Neural progenitor cell (in vitro differentiated cells): Measurements from ENCODE around the gene PHLDB2. TPM values are rescaled to one million over a fixed set of nuclear protein-coding genes. Genes with fewer than 3 reads are reported as not detected.

ENCODE experiments used
- DNase-seq: peaks from one replicate; pipeline ENCODE4 v3.0.0-alpha.2; 2016; ENCODE audit warnings: low spot score
- H2AFZ ChIP-seq: fragments of 200-600 bp; sonication (generic); replicated peaks from 2 replicates; pipeline ENCODE4 v1.6.1; 2016; ENCODE audit warnings: antibody characterized with exemption
- H3F3A ChIP-seq: fragments of 200-600 bp; sonication (generic); 2 replicates; pipeline ENCODE4 v1.6.1; 2016; ENCODE audit warnings: antibody characterized with exemption, low read depth
- H3K27ac ChIP-seq: fragments of 200-600 bp; sonication (generic); 2 replicates; pipeline ENCODE4 v1.5.1; 2016; ENCODE audit warnings: mild to moderate bottlenecking
- H3K27me3 ChIP-seq: fragments of 200-600 bp; sonication (generic); 2 replicates; pipeline ENCODE4 v1.6.1; 2016; ENCODE audit warnings: mild to moderate bottlenecking, moderate library complexity
- H3K36me3 ChIP-seq: fragments of 200-600 bp; sonication (generic); 2 replicates; pipeline ENCODE4 v1.5.1; 2016
- H3K4me1 ChIP-seq: fragments of 200-600 bp; sonication (generic); 2 replicates; pipeline ENCODE4 v1.6.1; 2016; ENCODE audit warnings: mixed run types
- H3K4me2 ChIP-seq: fragments of 200-600 bp; sonication (generic); 2 replicates; pipeline ENCODE4 v1.6.1; 2016
- H3K4me3 ChIP-seq: fragments of 200-600 bp; sonication (generic); 2 replicates; pipeline ENCODE4 v1.5.1; 2016
- H3K79me2 ChIP-seq: fragments of 200-600 bp; sonication (generic); 2 replicates; pipeline ENCODE4 v1.6.1; 2016; ENCODE audit warnings: low read depth
- H3K9ac ChIP-seq: fragments of 200-600 bp; sonication (generic); 2 replicates; pipeline ENCODE4 v1.6.1; 2016
- H3K9me3 ChIP-seq: fragments of 200-600 bp; sonication (generic); 2 replicates; pipeline ENCODE4 v1.5.1; 2016; ENCODE audit warnings: low read depth
- H4K20me1 ChIP-seq: fragments of 200-600 bp; sonication (generic); 2 replicates; pipeline ENCODE4 v1.6.1; 2016; ENCODE audit warnings: low read depth
- H3K27ac Mint-ChIP-seq: 3 replicates; pipeline ENCODE4 v1.8.0; 2021; ENCODE audit warnings: mixed read lengths
- H3K27me3 Mint-ChIP-seq: 2 replicates; pipeline ENCODE4 v1.8.0; 2022; ENCODE audit warnings: low read depth, mild to moderate bottlenecking, inconsistent platforms, moderate library complexity, mixed read lengths; ENCODE audit not compliant: insufficient read depth
- H3K36me3 Mint-ChIP-seq: 3 replicates; pipeline ENCODE4 v1.8.0; 2021; ENCODE audit warnings: mixed read lengths
- H3K4me1 Mint-ChIP-seq: 3 replicates; pipeline ENCODE4 v1.8.0; 2021; ENCODE audit warnings: mixed read lengths
- H3K4me3 Mint-ChIP-seq: 3 replicates; pipeline ENCODE4 v1.8.0; 2021; ENCODE audit warnings: mild to moderate bottlenecking, moderate library complexity, mixed read lengths
- H3K9me3 Mint-ChIP-seq: 3 replicates; pipeline ENCODE4 v1.8.0; 2020; ENCODE audit warnings: mixed read lengths
- CTCF ChIP-seq: fragments of 200-600 bp; sonication (generic); IDR thresholded peaks from 2 replicates; pipeline ENCODE4 v1.5.1; 2017; ENCODE audit warnings: antibody characterized with exemption, mild to moderate bottlenecking
- EZH2 ChIP-seq: fragments of 200-600 bp; sonication (generic); IDR thresholded peaks from 2 replicates; pipeline ENCODE4 v1.6.1; 2017; ENCODE audit warnings: antibody characterized with exemption, mild to moderate bottlenecking, moderate library complexity
- EZH2phosphoT487 ChIP-seq: fragments of 200-600 bp; sonication (generic); IDR thresholded peaks from 2 replicates; pipeline ENCODE4 v1.6.1; 2017; ENCODE audit warnings: antibody characterized with exemption
- total RNA-seq: library from RNA; depleted of rRNA; stranded (reverse); fragments of >200 nt; gene quantifications from 2 replicates; pipeline ENCODE4 v1.2.3, GENCODE V29; 2015; ENCODE audit warnings: low replicate concordance

The PHLDB2 gene
- total RNA-seq, 1 donor from 2014 or later = 15.9 TPM

GRCh38 chr3:111998636-111999483 lies 139.8 kb downstream of the PHLDB2 start, which contains the start of gene TAGLN3:
TAGLN3 (plus strand) TSS chr3:111998922; CDS start chr3:111999423, 501 bp downstream.
- peak within 1 kb of the TSS; percentile 99 for H3K4me2 ChIP-seq
- peak within 1 kb of the TSS; percentile 99 for H3K4me3 Mint-ChIP-seq
- H3K79me2 ChIP-seq = peaks cover 29% of the 10 kb centered on the region
- H3K27ac ChIP-seq = peak within 1 kb of the TSS; percentile 94
- no peaks in the 10 kb centered on the region for H3K9me3 Mint-ChIP-seq
- H3K4me3 ChIP-seq = peak within 1 kb of the TSS; percentile 66
- H3K9ac ChIP-seq = peak within 1 kb of the TSS; percentile 57
- H4K20me1 ChIP-seq = peaks cover 36% of the 10 kb centered on the region
- H3K27me3 Mint-ChIP-seq = peaks cover 8% of the 10 kb centered on the region
- DNase-seq = peak; percentile 96
- H3K4me1 Mint-ChIP-seq = peaks cover 58% of the 10 kb centered on the region
- peaks cover 27% of the 10 kb centered on the region for H3K36me3 Mint-ChIP-seq
- H3K27me3 ChIP-seq = peaks cover 20% of the 10 kb centered on the region
- peak within 1 kb of the TSS; percentile 57 for H2AFZ ChIP-seq
- H3F3A ChIP-seq = peaks cover 43% of the 10 kb centered on the region
- no peaks in the 10 kb centered on the region for H3K36me3 ChIP-seq
- peaks cover 44% of the 10 kb centered on the region for H3K4me1 ChIP-seq
- TF ChIP-seq EZH2phosphoT487 (peak; percentile 41), EZH2 (no peak), CTCF (no peak)
- H3K27ac Mint-ChIP-seq = peak within 1 kb of the TSS; percentile 99
- H3K9me3 ChIP-seq = no peaks in the 10 kb centered on the region

- Histone ChIP-seq H3K79me2 (peaks cover 29% of the 10 kb centered on the region), H3K4me2 (peak overlapping the region; percentile 99), H3K27me3 (peaks cover 20% of the 10 kb centered on the region), H3K4me1 (peaks cover 45% of the 10 kb centered on the region), H3K4me3 (peak overlapping the region; percentile 66), H3K27ac (peak overlapping the region; percentile 94), H3K9ac (peak overlapping the region; percentile 57), H4K20me1 (peaks cover 45% of the 10 kb centered on the region), H2AFZ (peak overlapping the region; percentile 57), H3F3A (peaks cover 38% of the 10 kb centered on the region), H3K9me3 (no peaks in the 10 kb centered on the region), H3K36me3 (no peaks in the 10 kb centered on the region)
- Mint-ChIP-seq H3K9me3 (no peaks in the 10 kb centered on the region), H3K27ac (peak overlapping the region; percentile 99), H3K4me1 (peaks cover 58% of the 10 kb centered on the region), H3K36me3 (peaks cover 35% of the 10 kb centered on the region), H3K27me3 (peaks cover 8% of the 10 kb centered on the region), H3K4me3 (peak overlapping the region; percentile 99)
- TF ChIP-seq CTCF = no peak
- TF ChIP-seq EZH2 = no peak
- no peak for TF ChIP-seq EZH2phosphoT487
- DNase-seq = no peak
Measured at GRCh38 chr3:111999484-112000324, 140.6 kb downstream of the PHLDB2 start.

- Histone ChIP-seq H3K4me3 (peak overlapping the region; percentile 66), H3K9ac (no peak overlapping the region)
Measured at GRCh38 chr3:112000367-112000771, 141.3 kb downstream of the PHLDB2 start.

More at GRCh38 chr3:112000367-112000771, 141.3 kb downstream of the PHLDB2 start:
- Mint-ChIP-seq H3K4me1 (peaks cover 63% of the 10 kb centered on the region), H3K27me3 (peaks cover 8% of the 10 kb centered on the region), H3K27ac (peak overlapping the region; percentile 99), H3K9me3 (no peaks in the 10 kb centered on the region), H3K4me3 (peak overlapping the region; percentile 99), H3K36me3 (peaks cover 42% of the 10 kb centered on the region)
- Histone ChIP-seq H3K79me2 (peaks cover 29% of the 10 kb centered on the region), H3K36me3 (no peaks in the 10 kb centered on the region), H3K4me2 (peak overlapping the region; percentile 99), H4K20me1 (peaks cover 51% of the 10 kb centered on the region), H3K27me3 (peaks cover 20% of the 10 kb centered on the region), H3K27ac (no peak overlapping the region), H3K4me1 (peaks cover 51% of the 10 kb centered on the region), H3K9me3 (no peaks in the 10 kb centered on the region), H2AFZ (no peak overlapping the region), H3F3A (peaks cover 38% of the 10 kb centered on the region)
- no peak for DNase-seq
- TF ChIP-seq EZH2 (no peak), CTCF (no peak), EZH2phosphoT487 (no peak)
